DND-41 (cell line): ENCODE data around the gene LHPP.

ENCODE experiments used
- ATAC-seq: fragments of 200-7000 bp; cut with Tn5 transposase; 3 replicates; pipeline ENCODE4 v1.9.1; 2021; ENCODE audit warnings: low read depth; ENCODE audit not compliant: insufficient read depth
- DNase-seq: peaks from one replicate; pipeline ENCODE4 v3.0.0-alpha.2; 2020
- H2AFZ ChIP-seq: 2 replicates; pipeline ENCODE4 v1.6.0; 2012; ENCODE audit warnings: low read depth, low read length
- H3K27ac ChIP-seq: 2 replicates; pipeline ENCODE4 v1.5.1; 2012; ENCODE audit warnings: low read length, inconsistent platforms
- H3K27me3 ChIP-seq: fragments of 200-600 bp; sonication (generic); 2 replicates; pipeline ENCODE4 v1.6.0; 2012; ENCODE audit warnings: low read length, mild to moderate bottlenecking, inconsistent platforms; ENCODE audit not compliant: insufficient read depth, poor library complexity
- H3K36me3 ChIP-seq: 2 replicates; pipeline ENCODE4 v1.5.1; 2012; ENCODE audit warnings: low read length, inconsistent platforms; ENCODE audit not compliant: insufficient read depth
- H3K4me1 ChIP-seq: 2 replicates; pipeline ENCODE4 v1.5.1; 2012; ENCODE audit warnings: mild to moderate bottlenecking, low read length; ENCODE audit not compliant: insufficient read depth
- H3K4me2 ChIP-seq: 2 replicates; pipeline ENCODE4 v1.6.0; 2012; ENCODE audit warnings: mild to moderate bottlenecking, moderate library complexity, low read length, inconsistent platforms; ENCODE audit not compliant: insufficient read depth
- H3K4me3 ChIP-seq, 2 experiments: fragments of 200-600 bp in 1 of 2; shearing (Covaris generic) in 1 of 2; 2 replicates each; pipeline ENCODE4 v1.5.1; 2012 to 2016; ENCODE audit warnings: inconsistent platforms in 2 of 2, low read length in 2 of 2, mild to moderate bottlenecking in 2 of 2, low read depth in 1 of 2, moderate library complexity in 1 of 2
- H3K79me2 ChIP-seq: 2 replicates; pipeline ENCODE4 v1.6.0; 2012; ENCODE audit warnings: low read length, inconsistent platforms; ENCODE audit not compliant: insufficient read depth
- H3K9ac ChIP-seq: 2 replicates; pipeline ENCODE4 v1.6.0; 2012; ENCODE audit warnings: low read depth, mild to moderate bottlenecking, inconsistent platforms, low read length, moderate library complexity
- H3K9me3 ChIP-seq: 2 replicates; pipeline ENCODE4 v1.5.1; 2012; ENCODE audit warnings: low read length, moderate library complexity, mild to moderate bottlenecking, inconsistent platforms; ENCODE audit not compliant: insufficient read depth, severe bottlenecking
- H4K20me1 ChIP-seq: 2 replicates; pipeline ENCODE4 v1.6.0; 2012; ENCODE audit warnings: low read length; ENCODE audit not compliant: insufficient read depth
- CTCF ChIP-seq: IDR thresholded peaks from 2 replicates; pipeline ENCODE4 v1.5.1; 2012; ENCODE audit warnings: borderline replicate concordance, low read length, moderate library complexity, mild to moderate bottlenecking; ENCODE audit not compliant: poor library complexity, severe bottlenecking; ENCODE audit errors: extremely low read depth
- EZH2 ChIP-seq: IDR thresholded peaks from 3 replicates; pipeline ENCODE4 v1.6.1; 2012; ENCODE audit warnings: borderline replicate concordance, low read depth, mild to moderate bottlenecking, moderate library complexity, low read length, inconsistent platforms; ENCODE audit not compliant: severe bottlenecking

LHPP gene

GRCh38 chr10:124482236-124482800 is 20.7 kb downstream of the LHPP start:
- no peak for ATAC-seq
- Histone ChIP-seq H3K79me2 (no peaks in the 10 kb centered on the region), H3K27ac (no peak overlapping the region), H3K4me1 (no peaks in the 10 kb centered on the region), H3K4me2 (no peak overlapping the region), H3K36me3 (no peaks in the 10 kb centered on the region), H3K27me3 (no peaks in the 10 kb centered on the region), H3K9me3 (peaks cover 5% of the 10 kb centered on the region), H2AFZ (no peak overlapping the region), H4K20me1 (0 out of 2 replicates have a peak, but pooled peaks cover 10% of the 10 kb centered on the region), H3K9ac (no peak overlapping the region), H3K4me3 (no peak overlapping the region)
- TF ChIP-seq CTCF, result no peak
- no peak for TF ChIP-seq EZH2
- no peak for DNase-seq

GRCh38 chr10:124482876-124483275 is 21.3 kb downstream of the LHPP start:
- ATAC-seq (no peak), DNase-seq (no peak)
- no peak overlapping the region for H2AFZ ChIP-seq
- H3K9me3 ChIP-seq, result peaks cover 5% of the 10 kb centered on the region
- no peak overlapping the region for H3K4me2 ChIP-seq
- H3K27ac ChIP-seq, result no peak overlapping the region
- H3K79me2 ChIP-seq, result no peaks in the 10 kb centered on the region
- H3K4me1 ChIP-seq, result no peaks in the 10 kb centered on the region
- H3K9ac ChIP-seq, result no peak overlapping the region
- no peak overlapping the region for H3K4me3 ChIP-seq
- TF ChIP-seq CTCF, result no peak
- no peak for TF ChIP-seq EZH2
- 0 out of 2 replicates have a peak, but pooled peaks cover 7% of the 10 kb centered on the region for H4K20me1 ChIP-seq
- no peaks in the 10 kb centered on the region for H3K36me3 ChIP-seq
- H3K27me3 ChIP-seq, result no peaks in the 10 kb centered on the region

DNA sequence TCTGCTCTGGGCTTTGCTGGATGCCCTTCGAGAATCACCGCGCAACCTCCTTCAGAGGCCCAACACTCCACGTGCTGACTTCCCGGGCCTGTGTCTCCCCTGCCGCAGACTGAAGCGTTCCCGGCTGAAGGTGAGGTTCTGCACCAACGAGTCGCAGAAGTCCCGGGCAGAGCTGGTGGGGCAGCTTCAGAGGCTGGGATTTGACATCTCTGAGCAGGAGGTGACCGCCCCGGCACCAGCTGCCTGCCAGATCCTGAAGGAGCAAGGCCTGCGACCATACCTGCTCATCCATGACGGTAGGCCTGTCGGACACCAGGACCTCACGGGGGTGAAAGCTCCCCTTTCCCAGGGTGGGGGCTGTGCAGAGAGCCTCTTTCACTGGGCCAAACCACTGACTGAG is 22.4 kb downstream of the LHPP start:
- Histone ChIP-seq H4K20me1 (no peaks in the 10 kb centered on the region), H3K4me3 (no peak overlapping the region), H3K27me3 (no peaks in the 10 kb centered on the region), H3K4me2 (no peak overlapping the region), H3K9ac (no peak overlapping the region), H3K9me3 (peaks cover 5% of the 10 kb centered on the region), H2AFZ (no peak overlapping the region), H3K36me3 (no peaks in the 10 kb centered on the region), H3K27ac (no peak overlapping the region), H3K4me1 (no peaks in the 10 kb centered on the region), H3K79me2 (no peaks in the 10 kb centered on the region)
- TF ChIP-seq CTCF, result no peak
- no peak for TF ChIP-seq EZH2
- DNase-seq, result no peak
- ATAC-seq, result no peak

DNA sequence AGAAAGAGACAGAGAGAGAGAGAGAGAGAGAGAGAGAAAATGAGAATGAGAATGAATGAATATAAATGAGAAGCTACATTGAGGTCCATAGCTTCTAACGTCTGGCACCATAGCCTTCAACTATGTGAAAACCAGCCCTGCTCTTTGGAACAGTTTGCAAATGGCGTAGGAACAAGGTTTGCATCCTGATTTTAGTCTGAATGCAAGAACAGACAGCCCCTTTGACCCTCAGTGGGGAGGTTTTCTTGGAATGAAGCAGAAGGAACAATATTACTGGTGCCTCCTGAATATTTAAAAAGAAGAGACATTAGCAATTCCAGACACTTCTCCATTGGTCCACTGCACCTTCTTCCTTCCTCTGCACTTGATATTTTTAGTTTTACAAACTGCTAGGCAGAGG is 23.0 kb downstream of the LHPP start:
- Histone ChIP-seq H4K20me1 (no peaks in the 10 kb centered on the region), H3K4me2 (no peak overlapping the region), H3K4me3 (no peak overlapping the region), H3K27me3 (no peaks in the 10 kb centered on the region), H3K79me2 (no peaks in the 10 kb centered on the region), H3K36me3 (no peaks in the 10 kb centered on the region), H3K9ac (no peak overlapping the region), H3K27ac (no peak overlapping the region), H3K9me3 (peaks cover 5% of the 10 kb centered on the region), H3K4me1 (no peaks in the 10 kb centered on the region), H2AFZ (no peak overlapping the region)
- no peak for TF ChIP-seq EZH2
- TF ChIP-seq CTCF, result no peak
- ATAC-seq (no peak), DNase-seq (no peak)
